WERI-Rb-1 (cell line): ENCODE results near the gene ZFP3.
A peak's percentile ranks its signal among the peaks of the same experiment; 100 is the strongest.

Experiments
- DNase-seq: peaks from one replicate; pipeline ENCODE4 v3.0.0-alpha.2; 2020
- H3K27ac ChIP-seq: fragments of 250-450 bp; sonication (Bioruptor Pico); 2 replicates; pipeline ENCODE4 v1.5.1; 2020; ENCODE audit warnings: mild to moderate bottlenecking, moderate library complexity
- H3K27me3 ChIP-seq: fragments of 250-450 bp; sonication (Bioruptor Pico); 2 replicates; pipeline ENCODE4 v1.5.1; 2021; ENCODE audit warnings: mild to moderate bottlenecking, low read depth, moderate library complexity; ENCODE audit not compliant: insufficient read depth, severe bottlenecking
- H3K36me3 ChIP-seq: fragments of 250-450 bp; sonication (Bioruptor Pico); 2 replicates; pipeline ENCODE4 v1.5.1; 2020; ENCODE audit warnings: mild to moderate bottlenecking, moderate library complexity
- H3K4me3 ChIP-seq: 2 replicates; pipeline ENCODE4 v1.5.1; 2011; ENCODE audit warnings: low read depth, mild to moderate bottlenecking, control low read depth, low read length
- H3K9me3 ChIP-seq: fragments of 250-450 bp; sonication (Bioruptor Pico); 2 replicates; pipeline ENCODE4 v1.5.1; 2021; ENCODE audit warnings: mild to moderate bottlenecking, moderate library complexity; ENCODE audit not compliant: severe bottlenecking
- CTCF ChIP-seq: IDR thresholded peaks from 2 replicates; pipeline ENCODE4 v1.5.1; 2011; ENCODE audit warnings: low read depth, mild to moderate bottlenecking, control low read depth, inconsistent platforms, low read length

ZFP3 gene

GRCh38 chr17:5096731-5097100, 18.4 kb downstream of the ZFP3 start:
- H3K9me3 ChIP-seq, result peaks cover 35% of the 10 kb centered on the region
- H3K36me3 ChIP-seq, result peaks cover 22% of the 10 kb centered on the region
- no peak for TF ChIP-seq CTCF
- peak overlapping the region; percentile 66 for H3K4me3 ChIP-seq
- peak overlapping the region; percentile 78 for H3K27ac ChIP-seq
- DNase-seq, result no peak
- no peaks in the 10 kb centered on the region for H3K27me3 ChIP-seq

GRCh38 chr17:5097101-5097834, 19.0 kb downstream of the ZFP3 start:
- H3K9me3 ChIP-seq, result peaks cover 29% of the 10 kb centered on the region
- peak; percentile 94 for DNase-seq
- peaks cover 16% of the 10 kb centered on the region for H3K36me3 ChIP-seq
- H3K27ac ChIP-seq, result peak overlapping the region; percentile 78
- H3K27me3 ChIP-seq, result no peaks in the 10 kb centered on the region
- TF ChIP-seq CTCF, result peak; percentile 56
- H3K4me3 ChIP-seq, result peak overlapping the region; percentile 66

GRCh38 chr17:5099271-5099670, 21.0 kb downstream of the ZFP3 start:
- Histone ChIP-seq H3K36me3 (peaks cover 8% of the 10 kb centered on the region), H3K27ac (no peak overlapping the region), H3K9me3 (peaks cover 12% of the 10 kb centered on the region), H3K4me3 (no peak overlapping the region), H3K27me3 (no peaks in the 10 kb centered on the region)
- no peak for DNase-seq
- TF ChIP-seq CTCF, result no peak

- H3K27me3 ChIP-seq, result no peaks in the 10 kb centered on the region
- no peak for TF ChIP-seq CTCF
- H3K27ac ChIP-seq, result no peak overlapping the region
- H3K4me3 ChIP-seq, result no peak overlapping the region
- no peak for DNase-seq
- peaks cover 5% of the 10 kb centered on the region for H3K9me3 ChIP-seq
- H3K36me3 ChIP-seq, result peaks cover 22% of the 10 kb centered on the region
These were observed 22.6 kb downstream of the ZFP3 start for GRCh38 chr17:5100832-5101231.

GRCh38 chr17:5110816-5111215, 32.5 kb downstream of the ZFP3 start:
- 0 out of 2 replicates have a peak, but pooled peaks have one; percentile 0 for TF ChIP-seq CTCF
- peak overlapping the region; percentile 94 for H3K27ac ChIP-seq
- DNase-seq, result no peak
- H3K36me3 ChIP-seq, result peaks cover 58% of the 10 kb centered on the region
- H3K9me3 ChIP-seq, result no peaks in the 10 kb centered on the region
- H3K4me3 ChIP-seq, result peak overlapping the region; percentile 89
- H3K27me3 ChIP-seq, result no peaks in the 10 kb centered on the region
